ENCODE results near the gene COA1. TPM values are rescaled to one million over a fixed set of nuclear protein-coding genes. Genes with fewer than 3 reads are reported as not detected.
"Not testable (repeated sequence)": the region's sequence is repeated elsewhere in the genome, so short reads cannot be mapped to it uniquely, and the experiment has no call there.

Gene COA1
- 87.5 and 154 TPM in 2 replicates for total RNA-seq (2014; rRNA removed; shearing (Covaris generic))

- peak; percentile 91 for DNase-seq (ENCODE audit: low spot score)
Observed at GRCh38 chr7:43729214-43729923, at the start of gene COA1. Gene COA1, minus strand, starts transcription at chr7:43729523. Its CDS starts 80,909 bp downstream, at chr7:43648614.

- not testable (repeated sequence) for DNase-seq (ENCODE audit: low spot score)
Observed at GRCh38 chr7:43778293-43779044, 49.1 kb upstream of the COA1 start.

- DNase-seq (ENCODE audit: low spot score) = not testable (repeated sequence)
Observed at GRCh38 chr7:43775255-43775654, 45.9 kb upstream of the COA1 start.

GRCh38 chr7:43773268-43773667 lies 43.9 kb upstream of the COA1 start:
- not testable (repeated sequence) for DNase-seq (ENCODE audit: low spot score)

- no peak for DNase-seq (ENCODE audit: low spot score)
Observed at GRCh38 chr7:43771573-43771972, 42.2 kb upstream of the COA1 start.

- DNase-seq (ENCODE audit: low spot score) = no peak
Observed at GRCh38 chr7:43771128-43771527, 41.8 kb upstream of the COA1 start.

- DNase-seq (ENCODE audit: low spot score) = no peak
Observed at GRCh38 chr7:43769791-43770465, 40.6 kb upstream of the COA1 start.

- DNase-seq (ENCODE audit: low spot score) = no peak
Observed at GRCh38 chr7:43769281-43769680, 40.0 kb upstream of the COA1 start.

GRCh38 chr7:43768887-43769272 lies 39.6 kb upstream of the COA1 start:
- no peak for DNase-seq (ENCODE audit: low spot score)

- DNase-seq (ENCODE audit: low spot score) = no peak
Observed at GRCh38 chr7:43768201-43768886, 39.0 kb upstream of the COA1 start.

GRCh38 chr7:43767311-43767710 lies 38.0 kb upstream of the COA1 start:
- no peak for DNase-seq (ENCODE audit: low spot score)

GRCh38 chr7:43766564-43766963 lies 37.2 kb upstream of the COA1 start:
- DNase-seq (ENCODE audit: low spot score) = no peak

- DNase-seq (ENCODE audit: low spot score) = peak; percentile 43
Observed at GRCh38 chr7:43764807-43765491, 35.6 kb upstream of the COA1 start.

GRCh38 chr7:43764039-43764761 lies 34.9 kb upstream of the COA1 start:
- DNase-seq (ENCODE audit: low spot score) = no peak

- no peak for DNase-seq (ENCODE audit: low spot score)
Observed at GRCh38 chr7:43763183-43763582, 33.9 kb upstream of the COA1 start.

GRCh38 chr7:43761938-43762692 lies 32.8 kb upstream of the COA1 start:
- no peak for DNase-seq (ENCODE audit: low spot score)

- no peak for DNase-seq (ENCODE audit: low spot score)
Observed at GRCh38 chr7:43761382-43761781, 32.1 kb upstream of the COA1 start.

GRCh38 chr7:43760861-43761260 lies 31.5 kb upstream of the COA1 start:
- DNase-seq (ENCODE audit: low spot score) = no peak

GRCh38 chr7:43758822-43759683 lies 29.7 kb upstream of the COA1 start:
- no peak for DNase-seq (ENCODE audit: low spot score)

Data from A172 (cell line).